ENCODE results near the gene TASOR. TPM values are rescaled to one million over a fixed set of nuclear protein-coding genes. Genes with fewer than 3 reads are reported as not detected.
"Not testable (repeated sequence)": the region's sequence is repeated elsewhere in the genome, so short reads cannot be mapped to it uniquely, and the experiment has no call there.

TASOR gene
- total RNA-seq, 1 donor from 2014 or later: 45.6 TPM

- Mint-ChIP-seq H3K27ac (ENCODE audit: unreplicated experiment) (no peak overlapping the region), H3K9me3 (ENCODE audit: unreplicated experiment) (no peaks in the 10 kb centered on the region), H3K36me3 (ENCODE audit: unreplicated experiment) (peaks cover 4% of the 10 kb centered on the region), H3K4me3 (ENCODE audit: unreplicated experiment) (no peak overlapping the region), H3K27me3 (ENCODE audit: unreplicated experiment) (no peaks in the 10 kb centered on the region), H3K4me1 (ENCODE audit: low read depth, unreplicated experiment) (no peaks in the 10 kb centered on the region)
- TF ChIP-seq, protein P1, sequence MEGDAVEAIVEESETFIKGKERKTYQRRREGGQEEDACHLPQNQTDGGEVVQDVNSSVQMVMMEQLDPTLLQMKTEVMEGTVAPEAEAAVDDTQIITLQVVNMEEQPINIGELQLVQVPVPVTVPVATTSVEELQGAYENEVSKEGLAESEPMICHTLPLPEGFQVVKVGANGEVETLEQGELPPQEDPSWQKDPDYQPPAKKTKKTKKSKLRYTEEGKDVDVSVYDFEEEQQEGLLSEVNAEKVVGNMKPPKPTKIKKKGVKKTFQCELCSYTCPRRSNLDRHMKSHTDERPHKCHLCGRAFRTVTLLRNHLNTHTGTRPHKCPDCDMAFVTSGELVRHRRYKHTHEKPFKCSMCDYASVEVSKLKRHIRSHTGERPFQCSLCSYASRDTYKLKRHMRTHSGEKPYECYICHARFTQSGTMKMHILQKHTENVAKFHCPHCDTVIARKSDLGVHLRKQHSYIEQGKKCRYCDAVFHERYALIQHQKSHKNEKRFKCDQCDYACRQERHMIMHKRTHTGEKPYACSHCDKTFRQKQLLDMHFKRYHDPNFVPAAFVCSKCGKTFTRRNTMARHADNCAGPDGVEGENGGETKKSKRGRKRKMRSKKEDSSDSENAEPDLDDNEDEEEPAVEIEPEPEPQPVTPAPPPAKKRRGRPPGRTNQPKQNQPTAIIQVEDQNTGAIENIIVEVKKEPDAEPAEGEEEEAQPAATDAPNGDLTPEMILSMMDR (IDR thresholded peaks at IDR 0.05; ENCODE audit: partially characterized antibody, unreplicated experiment): no peak
- no peak for DNase-seq
These were observed 28.3 kb upstream of the TASOR start for GRCh38 chr3:56711344-56711743.

DNA sequence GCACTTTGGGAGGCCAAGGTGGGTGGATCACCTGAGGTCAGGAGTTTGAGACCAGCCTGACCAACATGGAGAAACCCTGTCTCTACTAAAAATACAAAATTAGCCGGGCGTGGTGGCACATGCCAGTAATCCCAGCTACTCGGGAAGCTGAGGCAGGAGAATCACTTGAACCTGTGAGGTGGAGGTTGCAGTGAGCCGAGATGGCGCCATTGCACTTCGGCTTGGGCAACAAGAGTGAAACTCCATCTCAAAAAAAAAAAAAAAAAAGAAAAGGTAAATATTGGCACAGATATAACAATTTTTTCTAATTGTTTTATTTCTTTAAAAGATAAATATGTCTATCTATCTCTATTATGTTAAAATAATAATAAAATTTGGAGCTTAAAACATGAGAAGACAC is 24.3 kb upstream of the TASOR start:
- H3K27me3 Mint-ChIP-seq (ENCODE audit: unreplicated experiment); H3K36me3 Mint-ChIP-seq (ENCODE audit: unreplicated experiment); DNase-seq; H3K4me3 Mint-ChIP-seq (ENCODE audit: unreplicated experiment); H3K9me3 Mint-ChIP-seq (ENCODE audit: unreplicated experiment); H3K4me1 Mint-ChIP-seq (ENCODE audit: low read depth, unreplicated experiment); H3K27ac Mint-ChIP-seq (ENCODE audit: unreplicated experiment): not testable (repeated sequence)

GRCh38 chr3:56706629-56707028 is 23.6 kb upstream of the TASOR start:
- DNase-seq: no peak
- no peaks in the 10 kb centered on the region for H3K27me3 Mint-ChIP-seq (ENCODE audit: unreplicated experiment)
- no peaks in the 10 kb centered on the region for H3K9me3 Mint-ChIP-seq (ENCODE audit: unreplicated experiment)
- TF ChIP-seq, protein P1 (IDR thresholded peaks at IDR 0.05; ENCODE audit: partially characterized antibody, unreplicated experiment): no peak
- no peaks in the 10 kb centered on the region for H3K36me3 Mint-ChIP-seq (ENCODE audit: unreplicated experiment)
- H3K4me1 Mint-ChIP-seq (ENCODE audit: low read depth, unreplicated experiment): no peaks in the 10 kb centered on the region
- H3K27ac Mint-ChIP-seq (ENCODE audit: unreplicated experiment): no peak overlapping the region
- no peak overlapping the region for H3K4me3 Mint-ChIP-seq (ENCODE audit: unreplicated experiment)

DNA sequence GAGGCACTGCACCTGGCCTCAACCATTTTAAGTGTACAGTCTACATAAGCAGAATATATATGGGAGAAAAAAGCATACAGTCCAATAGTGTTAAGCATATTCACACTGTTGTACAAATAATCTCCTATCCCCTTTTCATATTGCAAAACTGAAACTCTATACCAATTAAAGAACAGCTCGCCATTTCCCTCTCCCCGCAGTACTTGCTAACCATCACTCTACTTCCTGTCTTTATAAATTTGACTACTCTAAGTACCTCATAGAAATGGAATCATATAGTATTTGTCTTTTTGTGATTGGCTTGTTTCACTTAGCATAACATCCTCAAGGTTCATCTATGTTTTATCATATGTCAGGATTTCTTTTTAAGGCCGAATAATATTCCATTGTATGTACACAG is 21.6 kb upstream of the TASOR start:
- Mint-ChIP-seq H3K4me3 (ENCODE audit: unreplicated experiment) (no peak overlapping the region), H3K27me3 (ENCODE audit: unreplicated experiment) (no peaks in the 10 kb centered on the region), H3K9me3 (ENCODE audit: unreplicated experiment) (no peaks in the 10 kb centered on the region), H3K27ac (ENCODE audit: unreplicated experiment) (no peak overlapping the region), H3K36me3 (ENCODE audit: unreplicated experiment) (no peaks in the 10 kb centered on the region), H3K4me1 (ENCODE audit: low read depth, unreplicated experiment) (no peaks in the 10 kb centered on the region)
- DNase-seq: no peak
- TF ChIP-seq, protein P1 (IDR thresholded peaks at IDR 0.05; ENCODE audit: partially characterized antibody, unreplicated experiment): no peak

DNA sequence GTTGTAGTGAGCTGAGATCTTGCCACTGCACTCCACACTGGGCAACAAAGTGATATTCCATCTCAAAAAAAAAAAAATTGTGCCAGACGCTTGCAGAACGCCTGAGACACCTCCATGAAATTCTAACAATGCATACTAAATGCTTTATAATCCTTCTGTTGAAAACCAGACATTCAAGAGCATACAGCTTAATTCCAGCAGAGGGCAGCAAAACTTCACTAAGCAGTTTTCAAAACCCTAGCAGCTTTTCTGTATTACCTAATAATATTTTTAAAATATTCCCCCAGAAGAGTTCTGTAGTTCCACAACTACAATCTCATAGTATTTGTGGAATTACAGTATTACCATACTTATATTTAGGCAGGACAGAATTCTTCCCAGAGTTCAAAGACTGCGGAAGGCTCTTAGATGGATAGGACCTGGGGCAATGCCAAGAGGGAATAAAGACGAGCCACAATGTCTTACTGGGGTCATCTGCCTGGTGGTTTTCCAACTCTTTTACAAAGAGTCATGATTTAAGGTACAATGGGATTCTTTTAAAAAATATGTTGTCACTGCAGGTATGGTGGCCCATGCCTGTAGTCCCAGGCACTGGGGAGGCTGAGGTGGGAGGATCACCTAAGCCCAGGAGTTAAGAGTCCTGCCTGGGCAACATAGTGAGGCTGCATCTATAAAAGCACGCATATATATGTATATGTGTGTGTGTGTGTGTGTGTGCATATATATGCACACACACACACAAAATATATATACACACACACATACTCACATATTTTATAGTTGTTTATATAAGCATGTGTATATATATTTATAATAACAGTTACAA is 19.6 kb upstream of the TASOR start:
- H3K9me3 Mint-ChIP-seq (ENCODE audit: unreplicated experiment): no peaks in the 10 kb centered on the region
- no peak overlapping the region for H3K4me3 Mint-ChIP-seq (ENCODE audit: unreplicated experiment)
- TF ChIP-seq, protein P1 (IDR thresholded peaks at IDR 0.05; ENCODE audit: partially characterized antibody, unreplicated experiment): peak; percentile 86

More for the DNA sequence above, 19.6 kb upstream of the TASOR start:
- Mint-ChIP-seq H3K4me1 (ENCODE audit: low read depth, unreplicated experiment) (no peaks in the 10 kb centered on the region), H3K27ac (ENCODE audit: unreplicated experiment) (no peak overlapping the region), H3K27me3 (ENCODE audit: unreplicated experiment) (no peaks in the 10 kb centered on the region), H3K36me3 (ENCODE audit: unreplicated experiment) (no peaks in the 10 kb centered on the region)
- no peak for DNase-seq

Data from glutamatergic neuron (in vitro differentiated cells).